ENCODE measurements around the gene MSI1. TPM values are rescaled to one million over a fixed set of nuclear protein-coding genes. Genes with fewer than 3 reads are reported as not detected.

Gene MSI1
- total RNA-seq, 2 donors from 2014 or later, result 0.24 TPM; not detected in 1

- peaks cover 19% of the 10 kb centered on the region for H3K27me3 Mint-ChIP-seq
- no peak overlapping the region for H3K4me3 Mint-ChIP-seq
- H3K4me1 Mint-ChIP-seq, result no peaks in the 10 kb centered on the region
- no peaks in the 10 kb centered on the region for H3K36me3 Mint-ChIP-seq (ENCODE audit: low read depth)
- ATAC-seq (replicated peaks), result no peak
- no peaks in the 10 kb centered on the region for H3K9me3 Mint-ChIP-seq
- no peak overlapping the region for H3K27ac Mint-ChIP-seq
Observed at GRCh38 chr12:120394483-120395367, 25.8 kb upstream of the MSI1 start.

GRCh38 chr12:120390540-120391120 lies 21.7 kb upstream of the MSI1 start:
- no peak for ATAC-seq (replicated peaks)
- Mint-ChIP-seq H3K36me3 (ENCODE audit: low read depth) (no peaks in the 10 kb centered on the region), H3K9me3 (no peaks in the 10 kb centered on the region), H3K27ac (no peak overlapping the region), H3K4me1 (no peaks in the 10 kb centered on the region), H3K4me3 (no peak overlapping the region), H3K27me3 (peaks cover 30% of the 10 kb centered on the region)

GRCh38 chr12:120388691-120389481 lies 19.9 kb upstream of the MSI1 start:
- Mint-ChIP-seq H3K27ac (no peak overlapping the region), H3K36me3 (ENCODE audit: low read depth) (no peaks in the 10 kb centered on the region), H3K4me3 (no peak overlapping the region), H3K9me3 (no peaks in the 10 kb centered on the region), H3K27me3 (peaks cover 30% of the 10 kb centered on the region), H3K4me1 (no peaks in the 10 kb centered on the region)
- no peak for ATAC-seq (replicated peaks)

GRCh38 chr12:120381752-120382419 lies 12.9 kb upstream of the MSI1 start:
- H3K27ac Mint-ChIP-seq, result no peak overlapping the region
- no peaks in the 10 kb centered on the region for H3K9me3 Mint-ChIP-seq
- no peaks in the 10 kb centered on the region for H3K36me3 Mint-ChIP-seq (ENCODE audit: low read depth)
- ATAC-seq (replicated peaks), result no peak
- H3K27me3 Mint-ChIP-seq, result peaks cover 26% of the 10 kb centered on the region
- H3K4me1 Mint-ChIP-seq, result no peaks in the 10 kb centered on the region
- no peak overlapping the region for H3K4me3 Mint-ChIP-seq

- H3K4me1 Mint-ChIP-seq, result no peaks in the 10 kb centered on the region
- H3K27ac Mint-ChIP-seq, result no peak overlapping the region
- no peak overlapping the region for H3K4me3 Mint-ChIP-seq
- H3K27me3 Mint-ChIP-seq, result peaks cover 31% of the 10 kb centered on the region
- H3K36me3 Mint-ChIP-seq (ENCODE audit: low read depth), result no peaks in the 10 kb centered on the region
- no peaks in the 10 kb centered on the region for H3K9me3 Mint-ChIP-seq
- no peak for ATAC-seq (replicated peaks)
Observed at GRCh38 chr12:120378036-120378435, 9.1 kb upstream of the MSI1 start.

- no peaks in the 10 kb centered on the region for H3K4me1 Mint-ChIP-seq
- no peaks in the 10 kb centered on the region for H3K36me3 Mint-ChIP-seq (ENCODE audit: low read depth)
- no peak overlapping the region for H3K27ac Mint-ChIP-seq
- H3K27me3 Mint-ChIP-seq, result peaks cover 35% of the 10 kb centered on the region
- H3K9me3 Mint-ChIP-seq, result no peaks in the 10 kb centered on the region
- ATAC-seq (replicated peaks), result no peak
- no peak overlapping the region for H3K4me3 Mint-ChIP-seq
Observed at GRCh38 chr12:120377611-120378010, 8.6 kb upstream of the MSI1 start.

GRCh38 chr12:120376934-120377572 lies 8.1 kb upstream of the MSI1 start:
- H3K9me3 Mint-ChIP-seq, result no peaks in the 10 kb centered on the region
- H3K27ac Mint-ChIP-seq, result no peak overlapping the region
- H3K4me1 Mint-ChIP-seq, result no peaks in the 10 kb centered on the region
- H3K4me3 Mint-ChIP-seq, result no peak overlapping the region
- ATAC-seq (replicated peaks), result no peak
- H3K36me3 Mint-ChIP-seq (ENCODE audit: low read depth), result no peaks in the 10 kb centered on the region
- peaks cover 41% of the 10 kb centered on the region for H3K27me3 Mint-ChIP-seq

GRCh38 chr12:120376416-120376815 lies 7.5 kb upstream of the MSI1 start:
- ATAC-seq (replicated peaks), result no peak
- Mint-ChIP-seq H3K27ac (no peak overlapping the region), H3K9me3 (no peaks in the 10 kb centered on the region), H3K27me3 (peaks cover 44% of the 10 kb centered on the region), H3K36me3 (ENCODE audit: low read depth) (no peaks in the 10 kb centered on the region), H3K4me3 (no peak overlapping the region), H3K4me1 (no peaks in the 10 kb centered on the region)

- Mint-ChIP-seq H3K4me1 (no peaks in the 10 kb centered on the region), H3K4me3 (no peak overlapping the region), H3K27ac (no peak overlapping the region), H3K36me3 (ENCODE audit: low read depth) (no peaks in the 10 kb centered on the region), H3K9me3 (no peaks in the 10 kb centered on the region), H3K27me3 (peaks cover 45% of the 10 kb centered on the region)
- no peak for ATAC-seq (replicated peaks)
Observed at GRCh38 chr12:120376009-120376408, 7.0 kb upstream of the MSI1 start.

- Mint-ChIP-seq H3K4me1 (no peaks in the 10 kb centered on the region), H3K9me3 (no peaks in the 10 kb centered on the region), H3K27ac (no peak overlapping the region), H3K27me3 (peaks cover 58% of the 10 kb centered on the region), H3K4me3 (no peak overlapping the region), H3K36me3 (ENCODE audit: low read depth) (peaks cover 7% of the 10 kb centered on the region)
- ATAC-seq (replicated peaks), result no peak
Observed at GRCh38 chr12:120373683-120374082, 4.7 kb upstream of the MSI1 start.

- no peaks in the 10 kb centered on the region for H3K4me1 Mint-ChIP-seq
- H3K36me3 Mint-ChIP-seq (ENCODE audit: low read depth), result peaks cover 14% of the 10 kb centered on the region
- H3K9me3 Mint-ChIP-seq, result no peaks in the 10 kb centered on the region
- peak overlapping the region; percentile 59 for H3K4me3 Mint-ChIP-seq
- H3K27me3 Mint-ChIP-seq, result peaks cover 65% of the 10 kb centered on the region
- H3K27ac Mint-ChIP-seq, result no peak overlapping the region
- no peak for ATAC-seq (replicated peaks)
Observed at GRCh38 chr12:120370343-120371243, 1.6 kb upstream of the MSI1 start.

- Mint-ChIP-seq H3K36me3 (ENCODE audit: low read depth) (peaks cover 14% of the 10 kb centered on the region), H3K27ac (no peak overlapping the region), H3K27me3 (peaks cover 59% of the 10 kb centered on the region), H3K4me3 (peak overlapping the region; percentile 59), H3K4me1 (no peaks in the 10 kb centered on the region), H3K9me3 (no peaks in the 10 kb centered on the region)
- ATAC-seq (replicated peaks), result no peak
Observed at GRCh38 chr12:120369603-120370342, 809 bp upstream of the MSI1 start.
